HepG2 (cell line): ENCODE results near the gene UBB. TPM values are rescaled to one million over a fixed set of nuclear protein-coding genes. Genes with fewer than 3 reads are reported as not detected.

Source experiments
- ATAD3A ChIP-seq: sonication (generic); formaldehyde crosslinking; IDR thresholded peaks from 2 replicates; pipeline ENCODE4 v1.4.0; 2020; ENCODE audit warnings: missing genetic modification reagents
- ATF2 ChIP-seq: sonication (generic); formaldehyde crosslinking; IDR thresholded peaks from 2 replicates; pipeline ENCODE4 v1.4.0; 2020; ENCODE audit warnings: missing genetic modification reagents
- BCL3 ChIP-seq: sonication (generic); formaldehyde crosslinking; IDR thresholded peaks from 2 replicates; pipeline ENCODE4 v1.5.1; 2020; ENCODE audit warnings: mild to moderate bottlenecking, missing genetic modification reagents, moderate library complexity
- CC2D1A ChIP-seq: sonication (generic); formaldehyde crosslinking; IDR thresholded peaks from 2 replicates; pipeline ENCODE4 v1.8.1; 2023; ENCODE audit warnings: mild to moderate bottlenecking, missing genetic modification reagents
- GABPB1 ChIP-seq: IDR thresholded peaks from 2 replicates; pipeline ENCODE4 v1.6.1; 2016; ENCODE audit warnings: mild to moderate bottlenecking, missing genetic modification reagents, moderate library complexity, missing compliant biosample characterization
- GATAD1 ChIP-seq: IDR thresholded peaks from 2 replicates; pipeline ENCODE4 v1.6.1; 2016; ENCODE audit warnings: missing genetic modification reagents, missing compliant biosample characterization
- HHEX ChIP-seq: IDR thresholded peaks from 2 replicates; pipeline ENCODE4 v1.6.1; 2016; ENCODE audit warnings: control low read depth
- HMGA1 ChIP-seq: sonication (generic); formaldehyde crosslinking; conservative IDR thresholded peaks from 2 replicates; pipeline ENCODE4 v1.4.0; 2020; ENCODE audit warnings: missing genetic modification reagents
- KAT7 ChIP-seq: IDR thresholded peaks from 2 replicates; pipeline ENCODE4 v1.6.1; 2018; ENCODE audit warnings: borderline replicate concordance, missing compliant biosample characterization
- KDM6A ChIP-seq: IDR thresholded peaks from 2 replicates; pipeline ENCODE4 v1.6.1; 2016; ENCODE audit warnings: low read depth
- MNT ChIP-seq: fragments of 450-650 bp; IDR thresholded peaks from 2 replicates; pipeline ENCODE4 v1.6.1; 2016
- NFYB ChIP-seq: sonication (generic); formaldehyde crosslinking; IDR thresholded peaks from 2 replicates; pipeline ENCODE4 v1.4.0; 2020; ENCODE audit warnings: missing genetic modification reagents
- RFXAP ChIP-seq: sonication (generic); formaldehyde crosslinking; IDR thresholded peaks from 2 replicates; pipeline ENCODE4 v1.4.0; 2020; ENCODE audit warnings: missing genetic modification reagents, borderline replicate concordance
- SP140L ChIP-seq: sonication (generic); formaldehyde crosslinking; IDR thresholded peaks from 2 replicates; pipeline ENCODE4 v1.4.0; 2020; ENCODE audit warnings: missing genetic modification reagents, borderline replicate concordance
- TBX2 ChIP-seq: sonication (generic); formaldehyde crosslinking; IDR thresholded peaks from 2 replicates; pipeline ENCODE4 v1.5.0; 2020; ENCODE audit warnings: missing genetic modification reagents, mild to moderate bottlenecking, borderline replicate concordance
- TCF7L2 ChIP-seq: IDR thresholded peaks from 2 replicates; pipeline ENCODE4 v1.6.1; 2011; ENCODE audit warnings: mild to moderate bottlenecking, low read depth, low read length, moderate library complexity
- TFE3 ChIP-seq: IDR thresholded peaks from 2 replicates; pipeline ENCODE4 v1.6.1; 2016
- XBP1 ChIP-seq: sonication (generic); formaldehyde crosslinking; IDR thresholded peaks from 2 replicates; pipeline ENCODE4 v1.5.0; 2020; ENCODE audit warnings: missing genetic modification reagents
- ZFP36L1 ChIP-seq: sonication (generic); formaldehyde crosslinking; IDR thresholded peaks from 2 replicates; pipeline ENCODE4 v1.8.0; 2022; ENCODE audit warnings: mild to moderate bottlenecking, missing genetic modification reagents, moderate library complexity
- ZFP82 ChIP-seq: sonication (generic); formaldehyde crosslinking; IDR thresholded peaks from 2 replicates; pipeline ENCODE4 v1.5.1; 2020; ENCODE audit warnings: mild to moderate bottlenecking, missing genetic modification reagents, borderline replicate concordance
- ZNF546 ChIP-seq: sonication (generic); formaldehyde crosslinking; conservative IDR thresholded peaks from 2 replicates; pipeline ENCODE4 v1.8.1; 2023; ENCODE audit warnings: mild to moderate bottlenecking, missing genetic modification reagents
- ZNF564 ChIP-seq: sonication (generic); formaldehyde crosslinking; IDR thresholded peaks from 2 replicates; pipeline ENCODE4 v1.8.1; 2023; ENCODE audit warnings: mild to moderate bottlenecking, missing genetic modification reagents
- ZNF724P ChIP-seq: sonication (generic); formaldehyde crosslinking; IDR thresholded peaks from 2 replicates; pipeline ENCODE4 v1.8.0; 2022; ENCODE audit warnings: missing genetic modification reagents, borderline replicate concordance
- polyA plus RNA-seq, 8 experiments: library from polyadenylated mRNA; depleted of rRNA in 3 of 8; stranded (reverse) in 7 of 8; unstranded in 1 of 8; fragments of >200 nt; fragmentation: Illumina TruSeq in 4 of 8; extraction: Trizol in 4 of 8; gene quantifications; 2 replicates each; pipeline versions ENCODE4 v1.2.1 to v1.2.3, GENCODE V29; 2011 to 2016; ENCODE audit warnings: low read depth in 4 of 8, missing spikeins in 1 of 8, mixed read lengths in 1 of 8; ENCODE audit not compliant: insufficient read depth in 1 of 8
- total RNA-seq, 5 experiments: library from RNA; depleted of rRNA; stranded (reverse); fragments of >200 nt; fragmentation: Illumina TruSeq; extraction: Trizol; gene quantifications; 2 replicates each; pipeline ENCODE4 v1.2.3, GENCODE V29; 2016; ENCODE audit warnings: low read depth in 1 of 5

The UBB gene
- total and polyA plus RNA-seq, 2 of the 13 experiments (the other 11 are each of a cell fraction or from before 2014, with no cell fraction given) = 1,130 to 2,066 TPM

GRCh38 chr17:16380640-16381495, at the start of gene UBB (continued):
- TF ChIP-seq BCL3 (CRISPR knock-in tag) (no peak), XBP1 (CRISPR knock-in tag) (0 out of 2 replicates have a peak, but pooled peaks have one; percentile 35), TFE3 (CRISPR knock-in tag) (0 out of 2 replicates have a peak, but pooled peaks have one; percentile 52), KAT7 (CRISPR knock-in tag) (peak; percentile 84), CC2D1A (CRISPR knock-in tag) (no peak), MNT (peak; percentile 55; the same call in 1 of the 2 replicates), ZNF546 (peak; percentile 31; the same call in 1 of the 2 replicates), NFYB (CRISPR knock-in tag) (peak; percentile 85), ZNF564 (CRISPR knock-in tag) (0 out of 2 replicates have a peak, but pooled peaks have one; percentile 37), ATAD3A (no peak), ZNF724P (0 out of 2 replicates have a peak, but pooled peaks have one; percentile 48), KDM6A (CRISPR knock-in tag) (no peak), HHEX (no peak), HMGA1 (CRISPR knock-in tag) (no peak), SP140L (CRISPR knock-in tag) (no peak), GATAD1 (peak; percentile 81), ZFP82 (0 out of 2 replicates have a peak, but pooled peaks have one; percentile 74), ZFP36L1 (peak; percentile 81; the same call in 1 of the 2 replicates), GABPB1 (CRISPR knock-in tag) (peak; percentile 67; the same call in 1 of the 2 replicates), ATF2 (CRISPR knock-in tag) (peak; percentile 69), RFXAP (CRISPR knock-in tag) (peak; percentile 99), TCF7L2 (no peak), TBX2 (CRISPR knock-in tag) (peak; percentile 64; the same call in 1 of the 2 replicates)
